LNCAP (cell line): ENCODE measurements around the gene CAMTA1.

Experiments
- TF ChIP-seq, protein P1 (sequence below): fragments of 450-650 bp; IDR thresholded peaks from 2 replicates; pipeline ENCODE4 v1.5.1; 2017; ENCODE audit warnings: mild to moderate bottlenecking

Gene CAMTA1

DNA sequence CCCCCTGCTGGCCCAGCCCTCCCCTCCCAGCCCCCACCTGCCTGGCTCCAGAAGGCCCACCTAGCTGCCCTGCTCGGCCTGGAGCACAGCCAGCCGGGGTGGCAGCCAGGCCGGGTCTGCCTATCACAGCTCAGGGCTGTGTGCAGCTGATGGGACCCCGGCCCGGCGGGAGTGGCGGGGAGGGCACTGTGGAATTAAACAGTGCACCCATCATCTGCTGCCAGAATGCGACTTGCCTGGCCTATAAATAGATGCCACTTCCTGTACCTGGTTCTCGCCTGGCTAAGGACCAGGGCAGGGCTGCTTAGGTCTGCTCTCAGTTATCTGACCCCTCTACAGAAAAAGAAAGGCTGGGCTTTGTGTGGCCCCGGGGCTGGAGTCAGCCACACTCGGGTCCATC lies 887.6 kb downstream of the CAMTA1 start:
- TF ChIP-seq, protein P1, sequence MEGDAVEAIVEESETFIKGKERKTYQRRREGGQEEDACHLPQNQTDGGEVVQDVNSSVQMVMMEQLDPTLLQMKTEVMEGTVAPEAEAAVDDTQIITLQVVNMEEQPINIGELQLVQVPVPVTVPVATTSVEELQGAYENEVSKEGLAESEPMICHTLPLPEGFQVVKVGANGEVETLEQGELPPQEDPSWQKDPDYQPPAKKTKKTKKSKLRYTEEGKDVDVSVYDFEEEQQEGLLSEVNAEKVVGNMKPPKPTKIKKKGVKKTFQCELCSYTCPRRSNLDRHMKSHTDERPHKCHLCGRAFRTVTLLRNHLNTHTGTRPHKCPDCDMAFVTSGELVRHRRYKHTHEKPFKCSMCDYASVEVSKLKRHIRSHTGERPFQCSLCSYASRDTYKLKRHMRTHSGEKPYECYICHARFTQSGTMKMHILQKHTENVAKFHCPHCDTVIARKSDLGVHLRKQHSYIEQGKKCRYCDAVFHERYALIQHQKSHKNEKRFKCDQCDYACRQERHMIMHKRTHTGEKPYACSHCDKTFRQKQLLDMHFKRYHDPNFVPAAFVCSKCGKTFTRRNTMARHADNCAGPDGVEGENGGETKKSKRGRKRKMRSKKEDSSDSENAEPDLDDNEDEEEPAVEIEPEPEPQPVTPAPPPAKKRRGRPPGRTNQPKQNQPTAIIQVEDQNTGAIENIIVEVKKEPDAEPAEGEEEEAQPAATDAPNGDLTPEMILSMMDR = no peak

DNA sequence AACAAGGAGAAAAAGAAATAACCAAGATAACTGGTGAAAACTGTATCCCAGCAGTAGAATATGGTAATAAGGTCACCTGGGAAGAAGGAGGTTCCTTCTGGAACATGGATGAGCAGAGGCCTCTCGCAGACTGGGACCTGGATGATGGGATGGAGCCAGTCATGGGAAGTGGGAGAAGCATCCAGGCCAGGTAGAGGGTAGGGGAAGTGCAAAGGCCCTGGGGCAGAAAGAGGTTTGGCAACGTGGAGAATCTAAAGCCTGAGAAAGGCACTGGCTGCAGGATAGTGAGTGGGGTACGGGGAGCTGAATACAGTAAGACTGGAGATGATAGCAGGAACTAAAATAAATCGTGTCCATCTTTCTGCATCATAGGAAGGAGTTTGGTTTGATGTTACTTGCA lies 889.7 kb downstream of the CAMTA1 start:
- TF ChIP-seq, protein P1 = no peak

DNA sequence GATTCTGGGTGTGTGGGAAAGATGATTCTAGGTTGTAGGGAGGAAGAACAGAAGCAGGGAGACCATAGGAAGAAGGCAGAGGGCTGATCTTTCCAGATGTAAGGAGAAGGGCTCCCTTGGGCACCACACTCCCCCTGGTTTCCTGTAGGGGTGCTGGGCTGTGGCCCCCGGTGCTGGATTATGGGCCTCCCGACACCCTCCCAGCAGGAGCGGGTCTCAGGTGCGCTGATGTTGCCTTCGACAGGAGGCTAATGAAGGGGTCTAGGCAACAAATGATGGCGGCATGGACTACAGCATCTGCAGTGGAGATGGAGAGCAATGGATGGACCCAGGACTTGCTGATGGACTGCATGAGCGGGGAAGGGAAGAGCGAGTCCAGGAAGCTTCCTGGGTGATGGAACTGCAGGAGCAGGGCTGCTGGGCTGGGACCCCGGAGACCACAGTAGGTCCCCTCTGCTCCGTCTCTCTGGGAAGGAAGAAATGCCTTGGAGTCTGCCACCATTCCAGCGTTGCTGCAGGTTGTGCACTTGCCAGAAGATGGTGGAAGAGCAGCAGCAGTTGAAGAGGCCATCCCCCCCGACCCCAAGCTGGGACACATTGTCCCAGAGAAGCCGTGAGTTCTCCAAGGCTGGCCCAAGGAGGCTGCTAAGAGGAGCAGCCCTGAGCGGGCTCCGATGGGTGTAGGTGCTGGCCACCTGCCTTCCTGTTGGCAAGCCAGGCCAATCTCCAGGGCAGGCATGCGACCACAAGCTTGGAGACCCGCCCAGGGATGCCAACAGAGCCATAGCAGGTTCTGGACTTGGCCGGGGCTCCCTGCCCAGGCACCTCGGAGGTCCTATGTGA lies 890.4 kb downstream of the CAMTA1 start:
- TF ChIP-seq, protein P1 = no peak

DNA sequence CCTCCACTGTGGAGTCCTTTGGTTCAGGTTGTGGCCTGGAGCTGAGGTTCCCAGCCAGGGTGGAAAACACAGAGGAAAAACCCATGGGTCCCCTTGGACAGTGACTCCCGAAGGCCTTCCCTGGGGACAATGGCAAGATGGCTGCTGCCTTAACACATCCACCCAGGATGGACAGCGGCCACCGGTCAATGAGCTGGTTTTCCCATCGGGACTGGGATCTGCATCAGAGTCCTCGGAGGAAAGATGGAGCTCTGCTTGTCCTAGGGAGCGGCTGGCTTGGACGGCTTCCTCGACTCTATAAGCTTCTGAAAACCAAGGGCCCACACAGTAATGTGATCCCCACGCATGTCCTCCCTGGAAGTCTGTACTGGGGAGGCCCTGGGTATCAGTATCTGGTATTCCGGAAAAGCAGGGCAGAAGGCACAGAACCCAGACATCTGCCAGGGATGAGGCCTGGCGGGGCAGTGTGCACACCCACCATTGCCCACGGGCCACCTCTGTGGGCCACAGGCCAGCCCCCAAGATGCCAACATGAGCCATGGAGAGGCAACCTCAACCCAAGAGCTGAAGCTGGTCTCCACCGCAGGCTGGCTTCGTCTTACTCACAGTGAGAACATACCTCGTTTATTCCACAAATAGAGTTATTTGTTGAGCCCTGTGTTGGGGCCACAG lies 891.2 kb downstream of the CAMTA1 start:
- TF ChIP-seq, protein P1 = no peak

DNA sequence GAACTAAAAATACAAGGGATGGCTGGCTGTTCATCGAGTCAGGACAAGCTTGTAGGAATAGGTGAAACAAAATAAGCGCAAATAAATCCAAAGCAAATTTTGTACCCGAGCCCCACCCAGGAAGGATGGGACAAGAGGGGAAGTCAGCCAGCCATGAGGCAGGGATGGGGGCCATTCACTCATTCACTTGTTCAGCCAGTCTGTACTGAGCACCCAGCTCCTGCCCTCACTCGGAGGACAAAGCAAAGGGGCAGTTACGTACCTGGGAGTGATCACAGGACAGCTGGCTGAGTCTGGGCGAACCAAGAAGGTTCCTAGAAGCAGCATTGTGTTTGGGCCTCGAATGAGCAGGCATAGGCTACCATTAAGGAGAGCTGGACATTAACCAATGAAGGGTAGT lies 891.9 kb downstream of the CAMTA1 start:
- TF ChIP-seq, protein P1 = no peak

DNA sequence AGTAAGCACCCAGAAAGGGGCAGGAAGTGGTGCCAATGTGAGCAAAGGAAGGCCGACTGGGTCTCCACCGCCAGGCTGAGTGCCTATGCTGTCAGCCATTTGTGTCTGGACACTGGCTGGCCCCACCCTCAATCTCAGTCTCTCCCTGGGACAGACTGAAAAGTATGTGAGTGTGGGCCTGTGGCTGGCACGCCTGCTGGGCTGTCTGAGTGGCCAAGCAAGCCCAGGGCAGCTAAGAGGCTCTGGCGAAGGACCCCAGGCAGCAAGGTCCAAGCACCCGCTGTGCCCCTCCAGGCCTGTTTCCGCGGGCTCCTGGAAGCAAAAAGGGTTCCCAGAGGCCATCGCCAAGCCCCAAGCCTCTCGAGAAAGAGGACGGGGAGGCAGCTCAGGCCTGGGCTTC lies 892.6 kb downstream of the CAMTA1 start:
- TF ChIP-seq, protein P1 = no peak

DNA sequence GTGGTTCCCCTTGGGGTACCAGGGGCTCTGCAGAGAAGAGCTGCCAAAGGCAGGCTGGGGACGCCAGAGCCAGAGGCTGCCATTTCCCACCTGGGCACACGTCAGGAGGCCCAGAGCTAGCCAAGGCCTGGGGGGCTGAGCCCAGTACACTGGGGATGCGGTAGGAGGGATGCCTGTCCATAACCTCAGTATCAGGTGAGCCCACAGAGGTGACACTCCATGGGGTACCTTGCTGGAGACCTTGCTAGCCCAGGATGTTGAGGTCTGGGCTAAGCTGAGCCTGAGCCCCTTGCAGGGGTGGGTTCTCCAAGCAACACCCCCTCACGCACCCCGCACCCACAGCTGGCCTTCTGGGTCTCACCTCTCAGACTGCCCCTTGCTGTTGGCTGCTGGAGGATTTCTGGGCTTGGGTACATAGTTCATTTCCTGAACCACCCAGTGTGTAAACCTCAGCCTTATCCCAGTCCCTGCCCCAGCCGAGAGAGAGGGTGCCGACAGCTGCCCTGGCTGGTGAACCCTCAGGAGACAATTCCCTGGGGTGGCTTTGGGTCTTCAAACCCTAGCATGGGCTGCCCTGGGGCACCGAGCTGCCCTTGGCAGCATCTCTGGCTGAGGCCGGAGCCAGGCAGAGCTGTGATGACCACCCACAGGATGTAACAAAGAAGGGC lies 893.4 kb downstream of the CAMTA1 start:
- TF ChIP-seq, protein P1 = no peak
